ENCODE data around the gene PUS1. TPM values are rescaled to one million over a fixed set of nuclear protein-coding genes. Genes with fewer than 3 reads are reported as not detected.
A peak's percentile ranks its signal among the peaks of the same experiment; 100 is the strongest.

Gene PUS1
- total and polyA plus RNA-seq, 2 donors (not counting 1 experiment from before 2014, with no cell fraction given), result 50.1 to 99.5 TPM

DNA sequence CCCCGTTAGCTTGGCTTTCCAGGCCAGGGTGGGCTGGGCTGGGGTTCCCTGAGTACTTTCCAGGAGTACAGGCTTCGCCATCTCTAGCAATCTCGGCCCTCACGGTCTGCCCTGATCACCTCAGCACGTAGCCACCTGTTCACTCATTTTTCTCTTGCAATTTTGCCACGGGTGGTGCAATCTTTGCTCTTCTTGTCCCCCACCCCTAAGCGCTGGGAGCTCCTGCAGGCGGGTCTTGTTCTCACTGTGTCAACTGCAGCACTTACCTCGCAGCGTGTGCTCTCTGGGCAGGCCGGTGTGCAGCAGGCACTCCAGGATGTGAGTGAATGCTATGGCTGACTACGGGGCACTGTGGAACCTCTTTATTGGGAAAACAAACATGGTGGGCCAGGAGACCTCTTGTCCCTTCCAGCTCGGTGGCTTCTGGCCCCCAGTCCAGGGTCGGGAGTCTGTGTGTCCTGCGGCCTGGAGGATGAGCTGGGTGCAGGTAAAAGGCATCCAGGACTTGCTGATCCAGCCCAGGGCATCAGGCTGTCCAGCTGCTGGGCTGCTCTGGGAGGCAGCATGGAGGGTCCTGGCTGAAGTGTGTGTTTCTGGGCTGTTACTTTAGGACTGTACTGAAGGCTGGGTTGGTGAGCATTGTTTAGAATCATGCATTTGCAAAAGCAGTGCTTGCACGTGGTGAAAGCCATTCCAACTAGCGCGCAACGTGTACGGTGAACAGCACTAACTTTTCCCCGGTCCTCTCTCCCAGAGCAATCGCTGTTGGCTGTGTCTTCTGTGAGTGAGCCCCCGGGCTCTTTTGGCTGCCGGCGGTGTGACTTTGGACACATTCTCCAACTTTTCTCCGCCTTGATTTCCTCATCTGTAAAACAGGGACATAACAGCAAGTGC, 36.1 kb upstream of the PUS1 start:
- DNase-seq, result no peak
- peaks cover 0 to 8% of the 10 kb centered on the region in 2 experiments for H3K36me3 ChIP-seq (replicated peaks in 1 of 2; ENCODE audit: control extremely low read depth in 1 of 2, control insufficient read depth in 1 of 2, extremely low read depth in 1 of 2, insufficient read depth in 2 of 2, low read length in 1 of 2)
- peaks cover 7% of the 10 kb centered on the region for H3K27me3 Mint-ChIP-seq
- no peak overlapping the region for H3K9ac ChIP-seq (ENCODE audit: low read length)
- 90% methylated on average over 24 of the region's 26 CpGs for WGBS (ENCODE audit: insufficient coverage)
- H3K27ac ChIP-seq (ENCODE audit: low read length in 2 of 2), result no peak overlapping the region
- H3K27me3 ChIP-seq (replicated peaks in 1 of 4; ENCODE audit: control extremely low read depth in 1 of 4, control insufficient read depth in 3 of 4, insufficient read depth in 4 of 4, low read length in 3 of 4), result no peaks in the 10 kb centered on the region
- intact Hi-C loops (cut with micrococcal nuclease), result loop anchor here (10.0 kb wide), 1 partner anchor 128 kb away; no protein-coding TSS in a partner anchor
- no peak overlapping the region for H3K4me3 ChIP-seq (ENCODE audit: control extremely low read depth in 1 of 5, extremely low read depth in 1 of 5, insufficient read depth in 1 of 5, low read depth in 2 of 5, low read length in 4 of 5)
- H3K4me1 ChIP-seq (ENCODE audit: control insufficient read depth in 2 of 2, insufficient read depth in 2 of 2, low read length in 2 of 2), result peaks cover 18 to 23% of the 10 kb centered on the region in 2 donors
- H2AFZ ChIP-seq (ENCODE audit: insufficient read depth, low read depth, low read length, poor library complexity, severe bottlenecking), result no peak overlapping the region
- no peaks in the 10 kb centered on the region for H3K9me3 Mint-ChIP-seq (ENCODE audit: insufficient read depth)
- H3K4me3 Mint-ChIP-seq, result peak overlapping the region; percentile 71
- ATAC-seq (ENCODE audit: low read depth), result no peak
- H3K4me1 Mint-ChIP-seq, result peaks cover 17% of the 10 kb centered on the region
- H3K27ac Mint-ChIP-seq, result peak overlapping the region; percentile 46
- H3K4me2 ChIP-seq (replicated peaks; ENCODE audit: low read depth, low read length, poor library complexity, severe bottlenecking), result no peak overlapping the region
- ChIA-PET CTCF (no interaction called here), POLR2A (no interaction called here)
- TF ChIP-seq, protein P1, sequence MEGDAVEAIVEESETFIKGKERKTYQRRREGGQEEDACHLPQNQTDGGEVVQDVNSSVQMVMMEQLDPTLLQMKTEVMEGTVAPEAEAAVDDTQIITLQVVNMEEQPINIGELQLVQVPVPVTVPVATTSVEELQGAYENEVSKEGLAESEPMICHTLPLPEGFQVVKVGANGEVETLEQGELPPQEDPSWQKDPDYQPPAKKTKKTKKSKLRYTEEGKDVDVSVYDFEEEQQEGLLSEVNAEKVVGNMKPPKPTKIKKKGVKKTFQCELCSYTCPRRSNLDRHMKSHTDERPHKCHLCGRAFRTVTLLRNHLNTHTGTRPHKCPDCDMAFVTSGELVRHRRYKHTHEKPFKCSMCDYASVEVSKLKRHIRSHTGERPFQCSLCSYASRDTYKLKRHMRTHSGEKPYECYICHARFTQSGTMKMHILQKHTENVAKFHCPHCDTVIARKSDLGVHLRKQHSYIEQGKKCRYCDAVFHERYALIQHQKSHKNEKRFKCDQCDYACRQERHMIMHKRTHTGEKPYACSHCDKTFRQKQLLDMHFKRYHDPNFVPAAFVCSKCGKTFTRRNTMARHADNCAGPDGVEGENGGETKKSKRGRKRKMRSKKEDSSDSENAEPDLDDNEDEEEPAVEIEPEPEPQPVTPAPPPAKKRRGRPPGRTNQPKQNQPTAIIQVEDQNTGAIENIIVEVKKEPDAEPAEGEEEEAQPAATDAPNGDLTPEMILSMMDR (IDR thresholded peaks at IDR 0.05), result no peak
- TF ChIP-seq EZH2 (IDR thresholded peaks at IDR 0.05; ENCODE audit: borderline replicate concordance, insufficient read depth, low read depth, low read length, poor library complexity, severe bottlenecking), result no peak
- peaks cover 0 to 4% (median 0%) of the 10 kb centered on the region in 3 donors for H3K9me3 ChIP-seq (ENCODE audit: control extremely low read depth in 1 of 3, control insufficient read depth in 2 of 3, insufficient read depth in 1 of 3, low read length in 2 of 3)
- peaks cover 23% of the 10 kb centered on the region for H4K20me1 ChIP-seq (ENCODE audit: control insufficient read depth, insufficient read depth, low read length, poor library complexity, severe bottlenecking)
- H3K79me2 ChIP-seq (ENCODE audit: control insufficient read depth, insufficient read depth, low read length), result peaks cover 28% of the 10 kb centered on the region
